ENCODE measurements around the gene CSNK1D. TPM values are rescaled to one million over a fixed set of nuclear protein-coding genes. Genes with fewer than 3 reads are reported as not detected.
A peak's percentile ranks its signal among the peaks of the same experiment; 100 is the strongest.

The CSNK1D gene
- total and polyA plus RNA-seq, 7 donors: 73.5 to 139 (median 115) TPM

GRCh38 chr17:82274134-82275020, 877 bp upstream of the CSNK1D start:
- Histone ChIP-seq H3K4me3 (peak overlapping the region; percentile 83), H3K27ac (peak overlapping the region; percentile 95), H3K36me3 (ENCODE audit: insufficient read depth in 1 of 2, low read depth in 1 of 2) (peaks cover 3 to 23% of the 10 kb centered on the region in 2 donors), H3K9me3 (no peaks in the 10 kb centered on the region), H3K27me3 (ENCODE audit: insufficient read depth in 3 of 3, low read length in 2 of 3) (no peaks in the 10 kb centered on the region), H3K4me1 (peaks cover 37% of the 10 kb centered on the region)
- intact Hi-C loops (cut with DNase I): loop anchor here in 1 of 2 donors (5.0 kb wide), 1 partner anchor 37 kb away; no protein-coding TSS in a partner anchor
- no peak for ATAC-seq
- no peak for DNase-seq
- 71 to 75% (median 72%) methylated on average over 24 to 27 of the region's 27 CpGs for WGBS, 3 donors
- no peak for TF ChIP-seq CTCF (IDR thresholded peaks at IDR 0.05)

GRCh38 chr17:82272495-82273326, 789 bp downstream of the CSNK1D start:
- ATAC-seq (peak; percentile 40 to 58 (median 50)), DNase-seq (peak; percentile 51 to 79)
- H3K36me3 ChIP-seq (ENCODE audit: insufficient read depth in 1 of 2, low read depth in 1 of 2): peaks cover 3 to 28% of the 10 kb centered on the region in 2 donors
- WGBS, 3 donors: 1% methylated on average over 34 to 54 of the region's 57 CpGs
- intact Hi-C loops (cut with DNase I): loop anchor here (2.0 to 5.0 kb wide), 2 partner anchors 16 to 35 kb away; no protein-coding TSS in a partner anchor
- H3K4me1 ChIP-seq: peaks cover 54% of the 10 kb centered on the region
- no peak for TF ChIP-seq CTCF (IDR thresholded peaks at IDR 0.05)
- H3K27me3 ChIP-seq (ENCODE audit: insufficient read depth in 3 of 3, low read length in 2 of 3): no peaks in the 10 kb centered on the region
- H3K4me3 ChIP-seq: peak overlapping the region; percentile 83
- H3K27ac ChIP-seq: peak overlapping the region; percentile 95
- no peaks in the 10 kb centered on the region for H3K9me3 ChIP-seq

- WGBS, 3 donors: 30 to 55% (median 33%) methylated on average over 6 of the region's 6 CpGs
- no peak for TF ChIP-seq CTCF (IDR thresholded peaks at IDR 0.05)
- ATAC-seq (no peak), DNase-seq (no peak)
- peaks cover 3 to 31% of the 10 kb centered on the region in 2 donors for H3K36me3 ChIP-seq (ENCODE audit: insufficient read depth in 1 of 2, low read depth in 1 of 2)
- intact Hi-C loops (cut with DNase I): loop anchor here in 1 of 2 donors (5.0 kb wide), 1 partner anchor 34 kb away; no protein-coding TSS in a partner anchor
- H3K4me3 ChIP-seq: peak overlapping the region; percentile 83
- peak overlapping the region; percentile 95 for H3K27ac ChIP-seq
- H3K4me1 ChIP-seq: peaks cover 66% of the 10 kb centered on the region
- H3K9me3 ChIP-seq: no peaks in the 10 kb centered on the region
- no peaks in the 10 kb centered on the region for H3K27me3 ChIP-seq (ENCODE audit: insufficient read depth in 3 of 3, low read length in 2 of 3)
Measured at GRCh38 chr17:82271401-82271800, 2.1 kb downstream of the CSNK1D start.

- Histone ChIP-seq H3K4me1 (peaks cover 72% of the 10 kb centered on the region), H3K36me3 (ENCODE audit: insufficient read depth in 1 of 2, low read depth in 1 of 2) (peaks cover 3 to 38% of the 10 kb centered on the region in 2 donors), H3K9me3 (no peaks in the 10 kb centered on the region), H3K27me3 (ENCODE audit: insufficient read depth in 3 of 3, low read length in 2 of 3) (no peaks in the 10 kb centered on the region), H3K27ac (peak overlapping the region; percentile 95), H3K4me3 (peak overlapping the region; percentile 83)
- DNase-seq (no peak), ATAC-seq (no peak)
- intact Hi-C loops (cut with DNase I): loop anchor here in 1 of 2 donors (5.0 kb wide), 1 partner anchor 33 kb away; no protein-coding TSS in a partner anchor
- TF ChIP-seq CTCF (IDR thresholded peaks at IDR 0.05): no peak
- WGBS, 3 donors: 77 to 83% (median 83%) methylated on average over 12 of the region's 12 CpGs
Measured at GRCh38 chr17:82270651-82271050, 2.8 kb downstream of the CSNK1D start.
